Measurements from ENCODE around the gene CD247.

CD247 gene

GRCh38 chr1:167542109-167543032 lies 24.0 kb upstream of the CD247 start:
- no peak for DNase-seq (ENCODE audit: low read depth)

DNA sequence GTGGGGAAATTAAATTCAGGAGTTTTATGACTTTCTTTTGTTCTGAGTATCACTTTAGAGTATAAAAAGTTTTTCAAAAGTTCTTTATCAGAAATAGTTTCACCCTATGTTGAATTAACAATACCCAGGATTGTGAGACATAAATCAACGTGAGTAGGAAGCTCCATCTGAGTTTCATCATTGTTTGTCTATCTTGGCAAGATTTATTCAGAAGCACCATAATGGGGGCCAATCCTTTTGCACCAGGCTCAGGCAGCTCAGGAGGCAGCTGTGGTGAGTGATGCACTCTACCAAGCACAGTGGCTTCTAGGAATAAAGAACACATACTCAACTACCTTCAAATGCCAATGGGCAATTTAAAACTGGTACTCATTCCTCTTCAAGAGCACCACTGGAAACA lies 23.3 kb upstream of the CD247 start:
- no peak for DNase-seq (ENCODE audit: low read depth)

- DNase-seq (ENCODE audit: low read depth): no peak
These were observed 22.7 kb upstream of the CD247 start for GRCh38 chr1:167541003-167541402.

GRCh38 chr1:167538657-167539056 lies 20.3 kb upstream of the CD247 start:
- DNase-seq (ENCODE audit: low read depth): no peak

- peak; percentile 49 for DNase-seq (ENCODE audit: low read depth)
These were observed 15.5 kb upstream of the CD247 start for GRCh38 chr1:167533851-167534300.

GRCh38 chr1:167532964-167533824 lies 14.9 kb upstream of the CD247 start:
- no peak for DNase-seq (ENCODE audit: low read depth)

DNA sequence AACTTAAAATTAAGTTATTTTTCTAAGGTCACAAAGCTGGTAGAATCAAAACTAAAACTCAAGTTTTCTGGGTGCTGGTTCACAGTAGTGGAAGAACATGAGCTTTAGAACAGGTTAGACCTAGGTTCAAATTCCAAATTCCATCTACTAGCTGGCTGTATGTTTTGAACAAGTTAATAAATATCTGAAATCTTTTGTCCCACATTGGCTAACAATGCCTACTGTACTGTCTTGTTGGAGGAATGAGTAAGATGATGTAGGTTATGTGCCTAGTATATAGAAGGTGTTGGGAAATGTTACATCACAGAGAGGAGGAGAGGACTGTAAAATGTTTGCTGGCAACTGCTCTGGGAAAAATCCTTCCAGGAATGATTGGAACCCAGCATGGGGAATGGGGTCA lies 14.0 kb upstream of the CD247 start:
- no peak for DNase-seq (ENCODE audit: low read depth)

- no peak for DNase-seq (ENCODE audit: low read depth)
These were observed 11.6 kb upstream of the CD247 start for GRCh38 chr1:167529829-167530474.

DNA sequence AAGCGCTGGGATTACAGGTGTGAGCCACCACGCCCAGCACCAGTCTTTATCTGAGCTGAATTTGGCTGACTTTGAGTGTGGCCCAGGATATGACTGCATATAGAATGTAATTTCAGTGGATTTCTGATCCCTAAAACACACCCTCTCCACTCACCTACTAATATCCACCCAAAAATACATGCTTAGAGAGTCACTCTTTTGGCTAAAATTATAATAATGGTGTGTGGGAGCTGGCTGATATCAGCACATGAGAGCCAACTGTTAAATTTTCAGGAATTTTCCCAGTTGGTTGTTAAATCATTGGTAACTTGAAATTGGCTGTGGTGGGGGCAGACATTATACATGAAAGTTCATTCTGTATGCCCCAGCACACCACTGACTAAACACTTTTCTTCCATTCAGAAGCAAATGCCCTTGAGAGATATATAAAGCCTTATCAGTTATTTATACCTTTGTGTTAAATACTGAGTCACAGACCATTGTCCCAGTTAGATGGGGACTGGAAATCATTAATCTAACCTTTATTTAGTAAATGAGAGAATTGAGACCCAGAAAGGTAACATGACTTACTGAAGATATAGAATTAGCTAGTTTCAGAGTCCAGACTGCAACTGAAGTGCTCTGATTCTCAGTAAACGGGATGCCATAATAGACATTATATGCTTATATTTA lies 9.9 kb upstream of the CD247 start:
- no peak for DNase-seq (ENCODE audit: low read depth)

GRCh38 chr1:167526667-167527383 lies 8.5 kb upstream of the CD247 start:
- no peak for DNase-seq (ENCODE audit: low read depth)

DNA sequence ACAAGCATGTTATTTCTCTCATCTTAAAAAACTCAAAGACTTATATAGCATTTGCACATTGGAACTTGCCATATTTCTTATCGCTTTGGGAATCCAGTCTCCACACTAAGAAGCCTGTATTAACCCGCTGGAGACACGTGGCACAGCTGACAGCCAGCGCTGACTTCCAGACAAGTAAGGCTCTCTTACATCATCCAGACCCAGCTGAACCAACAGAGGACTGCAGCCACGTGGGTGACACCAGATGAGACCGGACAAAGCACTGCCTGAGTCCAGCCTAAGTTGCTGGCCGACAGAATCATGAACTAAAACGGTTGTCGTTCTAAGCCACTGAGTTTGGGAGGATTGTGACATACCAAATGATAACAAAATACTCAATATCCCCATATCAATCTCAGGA lies 6.3 kb upstream of the CD247 start:
- DNase-seq (ENCODE audit: low read depth): no peak

DNA sequence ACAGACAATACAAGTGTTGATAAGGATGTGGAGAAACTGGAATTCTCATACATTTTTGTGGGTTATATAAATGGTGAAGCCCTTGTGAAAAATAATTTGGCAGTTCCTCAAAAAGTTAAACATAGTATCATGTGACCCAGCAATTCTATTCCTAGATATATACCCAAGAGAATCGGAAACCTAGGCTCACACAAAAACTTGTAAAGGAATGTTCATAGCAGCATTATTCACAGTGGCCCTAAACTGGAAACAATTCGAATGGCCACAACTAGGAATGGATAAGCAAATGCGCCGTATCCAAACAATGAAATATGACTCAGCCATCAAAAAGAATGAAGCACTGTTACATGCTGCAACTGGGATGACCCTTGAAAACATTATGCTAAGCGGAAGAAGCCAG lies 3.9 kb upstream of the CD247 start:
- DNase-seq (ENCODE audit: low read depth): no peak

GRCh38 chr1:167520711-167521206 lies 2.4 kb upstream of the CD247 start:
- DNase-seq (ENCODE audit: low read depth): no peak

DNA sequence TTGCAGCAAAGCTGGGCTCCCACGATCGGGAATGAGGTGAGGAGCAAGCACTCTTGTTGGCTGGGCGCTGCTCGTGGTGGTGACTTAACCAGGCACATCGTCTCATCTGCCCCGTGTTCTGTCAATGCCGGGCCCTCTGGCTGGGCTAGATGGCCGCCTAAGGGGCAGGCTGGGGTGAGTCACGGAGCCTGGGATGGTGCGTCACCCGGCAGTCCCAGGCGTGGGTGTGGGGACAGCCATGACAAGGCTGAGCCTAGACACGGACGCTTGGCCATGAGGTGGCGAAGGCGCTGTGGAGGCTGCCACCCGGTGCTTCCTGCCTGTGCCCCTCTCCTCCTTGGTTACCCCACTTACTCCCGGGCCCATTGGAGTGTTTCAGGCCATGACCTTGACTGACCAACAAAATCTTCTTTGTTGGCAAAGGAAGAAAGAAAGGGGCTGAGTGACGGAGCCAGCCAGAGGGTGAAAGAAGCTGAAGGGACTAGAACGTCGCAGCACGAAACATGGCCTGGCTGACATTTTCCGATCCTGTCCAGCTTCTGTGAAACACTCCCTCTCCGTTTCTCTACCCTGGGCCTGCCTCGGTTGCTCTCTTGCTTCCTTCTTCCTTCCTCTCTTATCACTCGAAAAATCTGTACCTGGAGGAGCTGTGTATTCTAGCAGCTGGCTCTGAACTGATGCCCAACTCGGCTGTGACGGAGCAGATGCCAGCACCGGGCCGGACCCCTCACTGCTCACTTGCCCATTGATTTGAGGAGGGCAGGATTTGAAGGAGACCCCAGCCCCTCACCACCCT lies 596 bp downstream of the CD247 start:
- peak; percentile 67 for DNase-seq (ENCODE audit: low read depth)

GRCh38 chr1:167516404-167517388 lies 1.6 kb downstream of the CD247 start:
- no peak for DNase-seq (ENCODE audit: low read depth)

GRCh38 chr1:167515893-167516321 lies 2.4 kb downstream of the CD247 start:
- DNase-seq (ENCODE audit: low read depth): no peak

- no peak for DNase-seq (ENCODE audit: low read depth)
These were observed 2.9 kb downstream of the CD247 start for GRCh38 chr1:167515461-167515860.

- DNase-seq (ENCODE audit: low read depth): no peak
These were observed 4.0 kb downstream of the CD247 start for GRCh38 chr1:167514288-167514687.

Data from stimulated activated CD8-positive, alpha-beta memory T cell treated with anti-CD3 and anti-CD28 coated beads, Interleukin-15, amount 100 ng/mL, for 1 hour (primary cell).